PC-9 (cell line): Measurements from ENCODE around the gene AIF1L.

Source experiments
- EZH2 ChIP-seq: fragments of 200-600 bp; sonication (generic); IDR thresholded peaks from 2 replicates; pipeline ENCODE4 v1.8.0; 2017; ENCODE audit warnings: antibody characterized with exemption, low read depth
- TF ChIP-seq, protein P1 (sequence below): fragments of 200-600 bp; sonication (generic); conservative IDR thresholded peaks from 2 replicates; pipeline ENCODE4 v1.6.1; 2017; ENCODE audit warnings: mixed run types, antibody characterized with exemption, mild to moderate bottlenecking, moderate library complexity

DNA sequence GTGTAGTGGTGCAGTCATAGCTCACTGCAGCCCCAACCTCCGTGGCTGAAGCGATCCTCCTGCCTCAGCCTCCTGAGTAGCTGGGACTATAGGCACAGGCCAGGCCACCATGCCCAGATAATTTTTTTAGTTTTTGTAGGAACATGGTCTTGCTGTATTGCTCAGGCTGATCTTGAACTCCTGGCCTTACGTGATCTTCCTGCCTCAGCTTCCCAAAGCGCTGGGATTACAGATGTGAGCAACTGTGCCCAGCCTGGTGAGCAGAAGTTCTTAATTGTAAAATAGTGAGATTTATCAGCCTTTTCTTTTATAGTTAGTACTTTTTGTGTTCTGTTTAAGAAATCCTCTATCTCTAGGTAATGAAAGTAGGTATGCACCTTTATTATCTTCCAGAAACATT, 71.6 kb downstream of the AIF1L start:
- TF ChIP-seq, protein P1, sequence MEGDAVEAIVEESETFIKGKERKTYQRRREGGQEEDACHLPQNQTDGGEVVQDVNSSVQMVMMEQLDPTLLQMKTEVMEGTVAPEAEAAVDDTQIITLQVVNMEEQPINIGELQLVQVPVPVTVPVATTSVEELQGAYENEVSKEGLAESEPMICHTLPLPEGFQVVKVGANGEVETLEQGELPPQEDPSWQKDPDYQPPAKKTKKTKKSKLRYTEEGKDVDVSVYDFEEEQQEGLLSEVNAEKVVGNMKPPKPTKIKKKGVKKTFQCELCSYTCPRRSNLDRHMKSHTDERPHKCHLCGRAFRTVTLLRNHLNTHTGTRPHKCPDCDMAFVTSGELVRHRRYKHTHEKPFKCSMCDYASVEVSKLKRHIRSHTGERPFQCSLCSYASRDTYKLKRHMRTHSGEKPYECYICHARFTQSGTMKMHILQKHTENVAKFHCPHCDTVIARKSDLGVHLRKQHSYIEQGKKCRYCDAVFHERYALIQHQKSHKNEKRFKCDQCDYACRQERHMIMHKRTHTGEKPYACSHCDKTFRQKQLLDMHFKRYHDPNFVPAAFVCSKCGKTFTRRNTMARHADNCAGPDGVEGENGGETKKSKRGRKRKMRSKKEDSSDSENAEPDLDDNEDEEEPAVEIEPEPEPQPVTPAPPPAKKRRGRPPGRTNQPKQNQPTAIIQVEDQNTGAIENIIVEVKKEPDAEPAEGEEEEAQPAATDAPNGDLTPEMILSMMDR: no peak
- no peak for TF ChIP-seq EZH2
